Stimulated activated naive CD8-positive, alpha-beta T cell treated with anti-CD3 and anti-CD28 coated beads, Interleukin-15, Interleukin-2, amounts not matched to agents 100 ng/mL and 50 ng/mL, for 24 hours (primary cell): ENCODE measurements around the gene EYS.

Experiments
- H3K27ac Mint-ChIP-seq: one replicate; pipeline ENCODE4 v1.8.0; 2021; ENCODE audit warnings: mild to moderate bottlenecking, mixed read lengths
- H3K27me3 Mint-ChIP-seq: one replicate; pipeline ENCODE4 v1.8.0; 2021; ENCODE audit warnings: mixed read lengths
- H3K36me3 Mint-ChIP-seq: one replicate; pipeline ENCODE4 v1.8.0; 2021; ENCODE audit warnings: low read depth, mixed read lengths
- H3K4me1 Mint-ChIP-seq: one replicate; pipeline ENCODE4 v1.8.0; 2021; ENCODE audit warnings: low read depth, mixed read lengths
- H3K4me3 Mint-ChIP-seq: one replicate; pipeline ENCODE4 v1.8.0; 2021; ENCODE audit warnings: mild to moderate bottlenecking, mixed read lengths
- H3K9me3 Mint-ChIP-seq: one replicate; pipeline ENCODE4 v1.8.0; 2021; ENCODE audit warnings: mixed read lengths

EYS gene

DNA sequence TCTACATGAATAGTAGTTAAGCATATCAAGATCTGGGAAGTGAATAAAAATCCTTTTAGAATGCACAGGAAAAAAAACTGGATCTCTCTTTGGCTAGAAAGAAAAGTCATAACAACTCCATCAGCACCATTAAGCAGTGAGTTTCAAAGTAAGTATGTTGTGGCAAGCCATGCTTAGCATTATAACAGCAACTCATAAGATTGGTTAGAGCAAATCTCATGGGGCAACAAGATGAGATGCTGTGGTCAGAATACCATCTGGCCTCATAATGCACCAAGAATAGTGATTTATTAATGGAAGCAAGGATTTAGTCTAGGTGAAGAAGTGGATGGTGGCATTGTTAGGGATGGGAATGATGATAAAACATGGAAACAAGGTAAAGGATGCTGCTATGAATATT, 1912.0 kb downstream of the EYS start:
- Mint-ChIP-seq H3K9me3 (no peaks in the 10 kb centered on the region), H3K4me1 (no peaks in the 10 kb centered on the region), H3K27me3 (no peaks in the 10 kb centered on the region), H3K4me3 (no peak overlapping the region), H3K27ac (no peak overlapping the region), H3K36me3 (no peaks in the 10 kb centered on the region)

DNA sequence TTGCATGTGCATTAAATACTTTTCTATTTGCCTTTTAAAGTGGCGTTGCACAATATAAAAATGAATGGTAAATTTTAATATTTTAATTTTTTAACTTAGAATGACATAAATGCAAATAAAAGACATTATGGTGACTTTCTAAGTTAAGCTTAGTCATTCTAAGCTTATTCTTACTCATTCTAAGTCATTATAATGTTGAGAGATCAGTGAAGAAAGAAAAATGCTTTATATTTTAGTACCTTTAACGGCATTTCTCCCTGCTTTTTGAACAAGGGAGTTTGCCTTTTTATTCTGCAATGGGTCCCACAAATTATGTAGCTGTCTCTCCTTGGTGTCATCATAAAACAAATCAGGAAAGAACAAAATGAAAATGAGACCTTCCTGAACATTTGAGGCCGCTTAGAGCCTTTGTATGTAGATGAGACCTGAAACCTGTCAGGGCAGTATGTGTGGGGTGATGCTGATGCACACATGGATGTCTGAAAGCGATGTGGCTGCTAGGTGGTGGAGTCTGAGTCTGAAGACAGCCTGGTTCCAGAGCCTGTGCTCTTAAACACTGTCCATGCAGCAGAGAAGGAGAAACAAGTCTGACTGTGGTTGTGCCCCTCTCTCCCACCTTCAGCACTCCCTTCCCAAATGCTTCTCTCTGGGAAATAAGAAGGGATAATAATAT, 1913.4 kb downstream of the EYS start:
- H3K4me1 Mint-ChIP-seq: no peaks in the 10 kb centered on the region
- H3K27ac Mint-ChIP-seq: no peak overlapping the region

DNA sequence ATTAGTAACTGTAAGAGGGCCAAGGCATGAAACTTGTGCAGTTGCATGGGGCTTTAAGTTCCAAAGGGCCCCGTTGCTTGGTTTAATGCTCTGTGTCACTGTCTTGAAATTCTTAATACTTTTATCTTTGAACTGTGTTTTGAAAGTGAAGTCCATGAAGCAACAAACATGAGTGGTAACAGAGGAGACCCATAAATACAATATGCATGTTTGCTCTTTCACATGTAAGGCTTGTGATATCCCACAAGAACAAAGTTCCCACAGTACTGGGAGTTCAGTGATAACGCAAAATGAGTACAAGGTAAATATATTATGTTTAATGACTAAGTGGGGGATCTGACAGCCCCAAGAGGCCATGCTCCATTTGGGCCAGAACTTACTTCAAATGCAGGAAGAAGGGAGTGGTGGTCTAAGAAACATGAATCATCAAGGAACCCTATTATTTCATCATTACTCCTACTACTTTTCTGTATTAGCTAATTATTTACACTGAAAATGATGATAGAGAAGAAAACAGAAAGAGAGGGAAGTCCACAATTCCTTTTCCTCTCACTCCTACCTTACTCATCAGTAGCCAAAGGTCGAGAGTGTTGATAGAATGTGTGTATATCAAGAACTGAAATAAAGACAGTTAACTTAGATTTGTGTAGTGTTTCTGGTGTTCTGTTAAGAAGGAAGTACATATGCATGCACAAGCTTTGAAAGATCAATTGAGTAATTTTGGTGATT, 1914.1 kb downstream of the EYS start:
- H3K27ac Mint-ChIP-seq: no peak overlapping the region
- H3K9me3 Mint-ChIP-seq: no peaks in the 10 kb centered on the region
- no peaks in the 10 kb centered on the region for H3K36me3 Mint-ChIP-seq
- no peaks in the 10 kb centered on the region for H3K4me1 Mint-ChIP-seq
- no peaks in the 10 kb centered on the region for H3K27me3 Mint-ChIP-seq
- no peak overlapping the region for H3K4me3 Mint-ChIP-seq

More for the DNA sequence above, 1913.4 kb downstream of the EYS start:
- Mint-ChIP-seq H3K9me3 (no peaks in the 10 kb centered on the region), H3K27me3 (no peaks in the 10 kb centered on the region), H3K4me3 (no peak overlapping the region), H3K36me3 (no peaks in the 10 kb centered on the region)

DNA sequence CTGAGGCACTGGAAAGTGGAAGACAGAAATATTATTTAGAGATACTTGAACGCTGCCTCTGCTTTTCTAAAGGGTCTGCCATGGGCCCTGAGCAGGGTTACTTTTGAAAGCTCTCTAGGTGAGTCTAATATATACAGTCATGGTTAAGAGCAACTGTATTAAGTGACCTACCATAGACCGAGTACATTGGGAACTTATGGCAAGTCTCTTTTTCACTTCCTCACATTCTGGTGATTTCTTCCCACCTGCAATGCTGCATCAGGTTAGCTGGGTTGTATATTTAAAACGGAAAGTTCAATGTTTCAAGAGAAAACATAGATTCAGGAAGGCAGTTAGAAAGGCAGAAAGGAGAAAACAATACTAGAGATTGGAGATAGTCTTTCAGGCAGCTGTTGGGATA, 1916.7 kb downstream of the EYS start:
- H3K4me1 Mint-ChIP-seq: no peaks in the 10 kb centered on the region
- H3K4me3 Mint-ChIP-seq: no peak overlapping the region
- no peaks in the 10 kb centered on the region for H3K9me3 Mint-ChIP-seq
- H3K27me3 Mint-ChIP-seq: peaks cover under 1% of the 10 kb centered on the region
- H3K36me3 Mint-ChIP-seq: no peaks in the 10 kb centered on the region
- H3K27ac Mint-ChIP-seq: no peak overlapping the region

DNA sequence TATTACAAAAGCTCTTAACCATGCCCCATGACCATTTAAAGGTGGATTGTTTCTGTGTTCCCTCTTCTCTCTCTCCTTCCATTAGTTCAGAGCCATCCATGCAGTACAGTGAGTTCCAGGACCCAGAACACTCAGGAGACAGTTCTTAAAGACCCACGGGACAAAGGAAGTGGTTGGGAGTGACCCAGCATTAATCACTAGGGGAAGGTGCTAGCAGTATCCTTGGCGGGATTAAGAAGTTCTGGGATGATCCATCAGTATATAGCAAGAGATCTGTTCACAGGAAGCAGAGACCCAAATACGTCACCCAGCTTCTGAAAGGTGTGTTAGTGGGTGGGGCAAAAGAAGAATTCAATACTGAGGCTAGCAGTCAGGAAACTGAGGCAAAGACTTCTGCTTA, 1917.3 kb downstream of the EYS start:
- Mint-ChIP-seq H3K4me3 (no peak overlapping the region), H3K36me3 (no peaks in the 10 kb centered on the region), H3K27me3 (peaks cover 3% of the 10 kb centered on the region), H3K9me3 (no peaks in the 10 kb centered on the region), H3K27ac (no peak overlapping the region), H3K4me1 (no peaks in the 10 kb centered on the region)

DNA sequence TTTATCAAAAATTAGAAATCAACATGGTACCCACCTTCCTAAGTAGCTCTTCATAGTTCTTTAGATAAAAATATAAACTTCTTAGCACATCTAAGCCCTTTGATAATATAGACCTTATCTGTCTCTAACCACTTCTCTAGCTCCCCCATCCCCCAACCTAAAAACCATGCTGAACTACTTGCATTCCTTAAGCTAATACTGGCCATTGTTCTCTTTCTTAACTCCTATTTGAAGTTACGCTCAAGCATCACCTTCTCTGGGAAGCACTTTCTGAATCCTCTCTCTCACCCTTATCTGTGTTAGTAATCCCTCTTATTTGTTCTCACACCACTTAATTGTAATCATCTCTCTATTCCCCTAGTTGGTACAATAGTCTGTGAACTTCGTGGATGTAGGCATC, 1918.5 kb downstream of the EYS start:
- Mint-ChIP-seq H3K27ac (no peak overlapping the region), H3K4me1 (no peaks in the 10 kb centered on the region)

DNA sequence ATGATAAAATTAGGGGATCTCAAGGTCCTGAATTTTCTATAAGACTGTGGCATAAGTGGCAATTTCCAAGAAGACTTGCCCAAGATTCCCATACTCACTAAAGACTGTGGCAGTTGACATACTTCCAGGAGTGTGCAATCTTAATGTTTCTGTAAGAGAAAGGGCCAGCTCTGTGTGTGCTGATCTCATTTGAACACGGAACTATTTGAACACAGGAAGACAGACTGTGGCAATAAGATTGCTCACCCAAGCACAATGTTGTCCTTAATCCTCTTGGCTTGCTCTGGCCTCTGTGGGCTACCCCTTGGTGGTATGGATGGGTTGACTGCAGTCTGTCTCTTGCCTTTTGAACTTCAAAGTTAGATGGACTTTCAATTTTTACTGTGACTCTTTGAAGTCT, 1920.0 kb downstream of the EYS start:
- Mint-ChIP-seq H3K27ac (no peak overlapping the region), H3K9me3 (peaks cover 7% of the 10 kb centered on the region), H3K4me3 (no peak overlapping the region), H3K4me1 (no peaks in the 10 kb centered on the region), H3K27me3 (peaks cover 18% of the 10 kb centered on the region), H3K36me3 (no peaks in the 10 kb centered on the region)

More for the DNA sequence above, 1918.5 kb downstream of the EYS start:
- H3K27me3 Mint-ChIP-seq: peaks cover 10% of the 10 kb centered on the region
- H3K4me3 Mint-ChIP-seq: no peak overlapping the region
- H3K9me3 Mint-ChIP-seq: no peaks in the 10 kb centered on the region
- no peaks in the 10 kb centered on the region for H3K36me3 Mint-ChIP-seq

DNA sequence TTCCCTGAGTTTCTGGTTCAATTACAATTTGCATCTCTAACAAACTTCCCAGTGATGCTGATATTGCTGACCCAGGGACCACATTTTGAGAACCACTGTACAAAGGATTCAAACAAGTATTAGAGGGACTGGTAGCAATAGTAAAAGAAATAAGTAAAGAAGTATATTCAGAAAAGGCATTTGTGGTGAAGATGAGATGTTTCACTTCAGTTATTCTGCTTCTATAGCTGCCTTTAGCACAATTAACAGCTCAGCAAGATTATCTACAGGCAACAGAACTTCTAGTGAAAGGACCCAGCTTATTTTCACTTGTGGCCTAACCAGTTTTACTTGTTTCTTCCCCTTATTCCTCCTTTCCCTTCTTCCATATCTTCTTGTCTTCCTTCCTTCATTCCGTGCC, 1922.0 kb downstream of the EYS start:
- H3K27me3 Mint-ChIP-seq: peaks cover 24% of the 10 kb centered on the region
- no peaks in the 10 kb centered on the region for H3K4me1 Mint-ChIP-seq
- no peak overlapping the region for H3K4me3 Mint-ChIP-seq
- H3K27ac Mint-ChIP-seq: no peak overlapping the region
- peaks cover 7% of the 10 kb centered on the region for H3K9me3 Mint-ChIP-seq
- H3K36me3 Mint-ChIP-seq: no peaks in the 10 kb centered on the region

DNA sequence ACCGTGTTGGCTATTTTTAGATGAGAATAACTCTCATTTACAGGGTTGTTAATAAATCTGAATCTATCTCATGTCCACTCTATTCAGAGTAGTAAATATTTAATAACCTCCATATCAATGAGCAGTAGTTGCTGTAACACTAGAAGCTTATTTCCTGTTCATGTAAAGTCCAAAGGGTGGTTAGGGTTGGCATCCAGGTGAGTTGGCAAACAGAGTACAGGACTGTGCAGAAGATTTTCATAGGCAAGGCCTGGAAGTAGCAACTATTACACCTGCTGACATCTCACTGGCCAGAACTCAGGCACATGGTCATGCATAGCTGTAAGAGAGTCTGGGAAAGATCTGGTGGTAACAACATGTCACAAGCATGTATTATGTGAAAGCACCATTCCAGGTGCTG, 1923.9 kb downstream of the EYS start:
- Mint-ChIP-seq H3K36me3 (no peaks in the 10 kb centered on the region), H3K27ac (no peak overlapping the region), H3K4me3 (no peak overlapping the region), H3K4me1 (no peaks in the 10 kb centered on the region), H3K9me3 (peaks cover 7% of the 10 kb centered on the region), H3K27me3 (peaks cover 24% of the 10 kb centered on the region)

DNA sequence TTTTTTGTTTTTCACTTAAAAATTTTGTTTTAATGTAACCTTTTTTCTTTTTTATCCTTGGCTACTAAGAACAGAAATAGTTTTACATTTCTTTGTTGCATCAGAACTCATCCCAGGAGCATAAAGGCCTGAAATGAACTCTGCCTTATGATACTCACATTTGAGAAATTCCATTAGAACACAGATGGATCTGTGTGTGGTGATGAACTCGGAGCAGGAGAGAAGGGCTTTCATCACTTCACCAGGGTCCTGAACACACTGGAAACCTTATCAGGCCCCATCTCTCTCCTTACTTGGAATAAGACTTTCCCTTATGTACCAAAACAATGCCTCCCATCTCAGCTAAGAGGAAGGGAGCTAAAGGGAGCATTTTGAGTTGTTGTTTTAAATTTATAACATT, 1932.1 kb downstream of the EYS start:
- Mint-ChIP-seq H3K27ac (no peak overlapping the region), H3K27me3 (peaks cover 11% of the 10 kb centered on the region), H3K36me3 (no peaks in the 10 kb centered on the region), H3K9me3 (no peaks in the 10 kb centered on the region), H3K4me1 (no peaks in the 10 kb centered on the region), H3K4me3 (no peak overlapping the region)

DNA sequence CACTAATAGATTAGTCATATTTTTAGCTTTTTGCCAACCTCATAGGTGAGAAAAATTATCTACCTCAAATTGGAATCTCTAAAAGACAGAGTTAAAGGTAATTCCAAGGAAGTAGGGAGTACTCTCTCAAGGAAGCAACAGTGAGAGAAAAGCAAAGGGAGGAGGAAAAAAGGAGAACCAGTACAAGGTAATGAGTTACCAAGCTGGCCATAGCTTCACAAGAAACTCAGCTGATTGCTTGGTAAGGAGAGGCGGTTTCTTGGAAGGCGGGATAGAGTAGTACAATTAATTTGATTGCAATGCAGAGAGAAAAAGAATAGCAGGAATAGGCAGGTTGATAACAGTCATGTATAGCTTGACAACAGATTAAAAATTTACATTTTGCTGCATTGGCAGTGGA, 1933.8 kb downstream of the EYS start:
- H3K4me3 Mint-ChIP-seq: no peak overlapping the region
- no peaks in the 10 kb centered on the region for H3K4me1 Mint-ChIP-seq
- H3K27me3 Mint-ChIP-seq: peaks cover 20% of the 10 kb centered on the region

DNA sequence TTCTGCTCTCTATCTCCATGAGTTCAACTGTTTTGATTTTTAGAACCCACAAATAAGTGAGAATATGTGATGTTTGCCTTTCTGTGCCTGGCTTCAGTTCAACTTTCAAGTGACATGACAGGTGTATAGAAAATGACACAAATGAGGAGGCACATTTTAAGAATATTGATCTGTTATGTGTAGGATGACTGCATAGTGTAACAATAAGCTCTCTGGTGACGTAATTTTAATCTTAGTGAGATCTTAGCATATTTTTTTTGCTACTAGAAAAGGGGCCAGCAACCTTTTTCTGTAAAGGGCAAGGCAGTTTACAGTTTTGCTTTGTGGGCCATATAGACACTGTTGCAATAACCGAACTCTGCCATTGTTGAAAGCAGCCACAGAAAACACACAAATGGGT, 1941.2 kb downstream of the EYS start:
- H3K27ac Mint-ChIP-seq: no peak overlapping the region
- no peaks in the 10 kb centered on the region for H3K4me1 Mint-ChIP-seq
- no peaks in the 10 kb centered on the region for H3K36me3 Mint-ChIP-seq
- no peaks in the 10 kb centered on the region for H3K9me3 Mint-ChIP-seq
- peaks cover 9% of the 10 kb centered on the region for H3K27me3 Mint-ChIP-seq
- H3K4me3 Mint-ChIP-seq: no peak overlapping the region

More for the DNA sequence above, 1933.8 kb downstream of the EYS start:
- Mint-ChIP-seq H3K27ac (no peak overlapping the region), H3K36me3 (no peaks in the 10 kb centered on the region), H3K9me3 (no peaks in the 10 kb centered on the region)

DNA sequence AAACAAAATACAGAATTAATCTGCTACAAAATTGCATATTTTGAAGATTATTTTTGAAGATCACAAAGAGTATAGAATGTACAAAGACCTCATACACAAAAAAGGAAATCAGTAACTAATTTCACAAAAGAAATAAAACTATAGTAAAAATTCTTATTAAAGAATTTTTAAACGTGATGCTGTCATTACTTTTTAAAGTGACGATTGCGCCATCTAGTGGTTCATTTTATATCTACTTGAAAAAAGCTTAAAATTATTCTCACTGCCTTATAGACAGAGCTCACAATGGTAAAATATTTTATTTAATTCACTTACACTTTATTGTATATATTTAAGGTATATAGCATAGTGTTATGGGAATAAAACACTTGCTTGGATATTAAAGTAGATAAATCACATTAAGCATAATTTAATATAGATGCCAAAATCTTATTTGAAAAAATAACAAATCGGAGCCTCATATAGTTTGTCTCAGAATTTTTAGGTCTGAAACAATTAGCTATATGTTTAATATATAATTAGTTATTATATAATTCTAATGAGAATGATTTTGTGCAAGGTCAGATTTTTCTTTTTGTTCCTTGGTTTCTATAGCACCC, 1942.6 kb downstream of the EYS start:
- H3K27ac Mint-ChIP-seq: no peak overlapping the region
- H3K9me3 Mint-ChIP-seq: no peaks in the 10 kb centered on the region
- H3K27me3 Mint-ChIP-seq: peaks cover 9% of the 10 kb centered on the region
- no peak overlapping the region for H3K4me3 Mint-ChIP-seq
- no peaks in the 10 kb centered on the region for H3K4me1 Mint-ChIP-seq
- H3K36me3 Mint-ChIP-seq: no peaks in the 10 kb centered on the region

DNA sequence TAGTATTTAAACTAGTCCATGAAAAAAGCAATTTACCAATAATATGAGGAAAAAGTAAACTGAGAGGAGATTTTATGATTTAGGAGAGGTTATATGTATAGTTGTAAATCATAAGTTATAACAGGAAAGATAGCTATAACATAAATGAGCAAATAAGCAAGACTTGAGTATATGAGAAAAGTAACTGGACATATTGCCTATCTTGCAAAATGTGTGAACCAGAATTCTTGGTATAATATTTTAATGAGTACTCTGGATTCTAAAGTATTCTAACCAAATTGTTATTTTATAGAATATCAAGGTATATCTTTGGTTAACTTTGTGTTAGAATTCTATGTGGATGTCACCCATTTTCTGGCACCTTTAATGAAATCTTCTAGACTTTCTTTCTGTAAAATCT, 1946.8 kb downstream of the EYS start:
- H3K27me3 Mint-ChIP-seq: no peaks in the 10 kb centered on the region
- no peak overlapping the region for H3K27ac Mint-ChIP-seq
- H3K4me1 Mint-ChIP-seq: no peaks in the 10 kb centered on the region
- no peak overlapping the region for H3K4me3 Mint-ChIP-seq
- H3K36me3 Mint-ChIP-seq: peaks cover 8% of the 10 kb centered on the region
- no peaks in the 10 kb centered on the region for H3K9me3 Mint-ChIP-seq

DNA sequence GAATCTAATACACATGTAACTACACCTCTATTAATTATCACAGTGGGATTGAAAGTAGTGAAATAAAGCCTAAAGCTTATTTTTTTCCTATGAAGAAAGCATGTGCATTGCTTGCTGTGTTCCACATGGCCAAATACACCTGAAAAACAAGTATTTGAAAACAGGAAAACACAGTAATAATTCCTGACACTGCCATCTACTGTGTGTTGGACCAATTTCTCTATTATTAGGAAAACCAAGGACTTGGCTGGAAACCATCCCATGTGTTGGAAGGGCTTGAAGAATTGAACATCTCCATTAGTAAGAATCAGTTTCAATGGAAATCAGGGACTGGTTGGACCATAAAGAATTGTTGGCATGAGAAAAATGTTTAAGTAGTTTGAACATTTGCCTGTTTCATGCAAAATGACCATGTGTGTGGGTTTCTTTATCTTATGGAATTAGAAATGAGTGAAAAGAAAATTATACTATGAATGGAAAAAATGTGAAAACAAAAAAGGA, 1947.4 kb downstream of the EYS start:
- Mint-ChIP-seq H3K36me3 (peaks cover 8% of the 10 kb centered on the region), H3K27ac (no peak overlapping the region), H3K9me3 (no peaks in the 10 kb centered on the region), H3K27me3 (no peaks in the 10 kb centered on the region), H3K4me3 (no peak overlapping the region), H3K4me1 (no peaks in the 10 kb centered on the region)
